ENCODE measurements around the gene PLA2G4B.

PLA2G4B gene

DNA sequence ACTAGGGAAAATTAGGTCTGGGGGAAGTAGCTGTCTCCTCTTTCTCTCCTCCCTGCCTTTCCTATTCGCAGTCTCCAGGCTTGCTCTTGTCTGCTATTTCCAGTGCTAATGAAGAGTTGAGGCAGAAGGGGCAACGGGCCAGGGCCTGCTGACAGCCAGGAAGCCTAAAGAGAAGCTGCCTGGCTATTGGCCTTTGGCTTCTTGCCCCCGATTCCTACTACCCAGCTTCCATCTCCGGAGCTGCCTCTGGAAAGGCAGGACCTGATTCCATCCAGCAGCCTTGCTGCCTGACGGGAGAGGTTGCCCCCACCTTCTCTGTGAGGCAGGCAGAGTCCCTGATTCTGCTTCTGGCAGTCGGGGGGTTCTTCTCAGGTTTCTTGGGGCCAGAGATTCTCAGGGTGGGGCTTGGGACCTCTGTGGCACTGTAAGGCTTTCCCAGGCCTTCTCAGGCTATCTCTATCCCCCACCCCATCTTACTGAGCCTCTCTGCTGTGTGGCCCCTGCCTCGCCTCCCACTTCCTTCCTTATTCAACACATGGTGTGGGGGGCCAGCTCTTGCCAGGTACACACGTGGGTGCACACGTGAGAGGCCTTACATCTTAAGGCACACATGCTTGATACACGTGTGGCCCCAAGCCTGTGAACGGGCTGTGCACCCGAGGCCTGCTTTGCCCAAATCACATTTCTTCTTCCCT is 29.0 kb upstream of the PLA2G4B start:
- no peak for DNase-seq (ENCODE audit: low read depth)

- DNase-seq (ENCODE audit: low read depth), result no peak
Measured at GRCh38 chr15:41810651-41811431, 27.8 kb upstream of the PLA2G4B start.

DNA sequence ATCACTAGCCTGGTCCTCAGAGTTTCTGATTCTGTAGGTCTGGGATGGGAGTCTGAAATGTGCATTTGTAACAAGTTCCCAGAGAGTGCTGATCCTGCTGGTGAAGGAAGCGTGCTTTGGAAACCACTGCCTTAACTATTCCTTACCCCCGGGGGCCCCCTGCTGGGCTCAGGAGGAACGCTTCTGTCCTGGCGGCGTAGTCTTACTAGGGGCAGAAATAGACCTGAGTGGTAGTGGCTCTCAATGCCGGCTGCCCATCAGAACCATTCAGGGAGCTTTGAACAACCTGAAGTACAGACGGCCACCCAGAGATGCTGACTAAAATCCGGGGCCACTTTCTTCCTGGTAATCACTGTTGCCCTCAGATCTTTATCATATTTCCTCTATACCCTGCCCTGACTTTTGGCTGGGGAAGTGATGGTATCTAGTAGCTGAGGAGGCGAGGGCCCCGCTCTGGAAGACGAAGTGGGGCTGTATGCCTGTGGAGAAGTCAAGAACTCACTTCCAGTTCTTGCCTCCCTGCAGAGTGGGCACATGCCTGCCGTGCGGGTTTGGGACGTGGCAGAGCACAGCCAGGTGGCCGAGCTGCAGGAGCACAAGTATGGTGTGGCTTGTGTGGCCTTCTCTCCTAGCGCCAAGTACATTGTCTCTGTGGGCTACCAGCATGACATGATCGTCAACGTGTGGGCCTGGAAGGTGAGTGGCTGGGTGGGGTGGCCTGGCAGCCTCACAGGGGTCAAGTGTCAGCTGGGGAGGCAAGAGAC is 27.0 kb upstream of the PLA2G4B start:
- peak; percentile 81 for DNase-seq (ENCODE audit: low read depth)

DNA sequence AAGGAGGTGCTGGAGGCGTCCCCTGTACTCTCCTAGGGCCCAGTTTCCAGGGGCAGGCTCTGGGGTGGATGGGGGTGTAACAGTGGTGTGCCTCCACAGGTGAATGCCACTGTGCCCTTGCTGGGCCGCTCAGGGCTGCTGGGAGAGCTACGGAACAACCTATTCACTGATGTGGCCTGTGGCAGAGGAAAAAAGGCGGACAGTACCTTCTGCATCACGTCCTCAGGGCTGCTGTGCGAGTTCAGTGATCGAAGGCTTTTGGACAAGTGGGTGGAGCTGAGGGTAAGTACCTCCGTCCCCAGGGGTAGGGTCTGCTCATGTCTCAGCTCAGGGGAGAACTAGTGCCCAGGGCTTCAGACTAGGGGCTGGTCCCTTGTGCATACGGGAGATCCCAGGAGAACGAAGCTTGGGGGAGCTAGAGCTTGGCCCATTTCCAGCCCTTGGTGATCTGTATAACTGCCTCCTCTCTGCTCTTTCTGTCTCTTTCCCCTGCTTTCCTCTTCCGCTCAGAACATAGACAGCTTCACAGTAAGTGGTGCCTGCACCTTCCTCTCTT is 25.7 kb upstream of the PLA2G4B start:
- DNase-seq (ENCODE audit: low read depth), result no peak

DNA sequence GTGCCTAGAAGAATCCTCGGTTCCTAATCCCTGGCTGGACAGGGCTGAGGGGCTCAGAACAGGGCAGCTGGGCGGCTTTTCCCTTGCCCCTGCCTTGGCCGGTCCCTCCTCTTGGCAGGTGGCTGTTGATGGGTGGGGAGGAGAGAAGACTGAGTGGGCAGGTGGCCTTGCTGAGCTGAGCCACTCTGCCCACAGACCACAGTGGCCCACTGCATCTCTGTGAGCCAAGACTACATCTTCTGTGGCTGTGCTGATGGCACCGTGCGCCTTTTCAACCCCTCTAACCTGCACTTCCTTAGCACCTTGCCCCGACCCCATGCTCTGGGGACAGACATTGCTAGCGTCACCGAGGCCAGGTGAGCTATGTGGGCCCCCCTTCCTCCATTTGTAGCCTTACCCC is 25.2 kb upstream of the PLA2G4B start:
- no peak for DNase-seq (ENCODE audit: low read depth)

- no peak for DNase-seq (ENCODE audit: low read depth)
Measured at GRCh38 chr15:41814534-41814933, 24.1 kb upstream of the PLA2G4B start.

DNA sequence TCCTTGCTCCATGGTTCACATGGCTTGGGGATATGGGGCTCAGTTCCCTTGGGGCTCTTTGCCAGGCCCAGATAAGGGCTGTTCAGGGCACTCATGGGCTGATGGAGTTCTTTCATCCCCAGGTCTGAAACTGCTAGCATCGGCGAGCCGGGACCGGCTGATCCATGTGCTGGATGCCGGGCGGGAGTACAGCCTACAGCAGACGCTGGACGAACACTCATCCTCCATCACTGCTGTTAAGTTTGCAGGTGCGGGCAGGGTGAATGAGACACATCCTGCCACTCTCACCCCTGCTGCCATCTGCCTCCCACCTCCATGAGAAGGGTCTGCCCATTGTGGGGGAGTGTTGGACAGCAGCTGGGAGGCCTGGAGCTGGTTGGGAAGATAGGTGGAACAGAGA is 21.9 kb upstream of the PLA2G4B start:
- no peak for DNase-seq (ENCODE audit: low read depth)

- no peak for DNase-seq (ENCODE audit: low read depth)
Measured at GRCh38 chr15:41817327-41817726, 21.3 kb upstream of the PLA2G4B start.

DNA sequence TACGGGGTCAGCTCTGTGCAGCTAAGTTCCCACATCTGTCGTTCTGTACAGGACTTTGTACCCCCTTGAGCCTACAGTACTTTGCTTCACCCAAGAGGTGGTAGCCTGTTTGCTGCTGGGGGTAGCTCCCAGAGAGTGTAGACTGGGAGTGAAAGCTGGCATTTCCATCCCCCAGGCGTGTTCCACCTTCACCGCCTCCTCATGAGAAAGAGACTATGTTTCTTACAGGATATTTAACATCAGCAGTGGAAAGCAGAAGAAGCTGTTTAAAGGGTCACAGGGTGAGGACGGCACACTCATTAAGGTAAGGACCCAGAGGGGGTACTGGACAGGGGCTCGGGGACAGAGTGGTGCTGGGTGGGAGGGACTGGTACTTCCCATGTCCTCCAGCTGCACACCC is 20.9 kb upstream of the PLA2G4B start:
- DNase-seq (ENCODE audit: low read depth), result no peak

- DNase-seq (ENCODE audit: low read depth), result no peak
Measured at GRCh38 chr15:41819455-41820050, 19.1 kb upstream of the PLA2G4B start.

GRCh38 chr15:41820791-41821423 is 17.7 kb upstream of the PLA2G4B start:
- no peak for DNase-seq (ENCODE audit: low read depth)

DNA sequence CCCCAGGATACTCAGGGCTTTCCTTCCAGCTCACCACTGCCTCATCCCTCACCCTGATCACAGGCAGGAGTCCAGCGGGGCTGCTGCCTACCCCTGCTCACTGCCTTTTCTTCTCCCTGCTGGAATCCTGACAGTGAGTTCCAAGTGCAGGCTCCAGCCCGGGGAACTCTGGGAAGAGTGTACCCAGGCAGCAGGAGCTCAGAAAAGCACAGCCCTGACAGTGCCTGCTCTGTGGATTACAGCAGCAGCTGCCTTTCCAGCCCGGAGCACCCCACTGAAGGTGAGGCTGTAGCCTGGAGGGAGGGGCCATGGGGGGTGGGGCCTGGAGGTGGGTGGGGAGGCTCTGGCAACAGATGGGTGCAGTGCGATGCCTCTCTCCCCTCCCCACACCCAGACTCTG is 16.8 kb upstream of the PLA2G4B start:
- no peak for DNase-seq (ENCODE audit: low read depth)

- DNase-seq (ENCODE audit: low read depth), result no peak
Measured at GRCh38 chr15:41822471-41822870, 16.2 kb upstream of the PLA2G4B start.

DNA sequence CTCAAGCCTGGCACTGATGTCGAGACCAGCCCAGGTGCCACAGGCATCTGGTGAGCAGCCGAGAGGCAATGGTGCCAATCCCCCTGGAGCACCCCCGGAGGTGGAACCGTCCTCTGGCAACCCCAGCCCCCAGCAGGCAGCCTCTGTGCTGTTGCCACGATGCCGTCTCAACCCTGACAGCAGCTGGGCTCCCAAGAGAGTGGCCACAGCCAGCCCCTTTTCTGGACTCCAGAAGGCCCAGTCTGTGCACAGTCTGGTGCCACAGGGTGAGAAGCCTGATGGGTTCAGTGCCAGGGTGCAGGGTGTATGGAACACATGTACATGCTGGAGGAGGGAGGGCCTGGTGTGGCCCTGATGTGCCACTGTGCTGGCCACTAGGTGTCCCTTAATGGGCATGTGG is 15.7 kb upstream of the PLA2G4B start:
- DNase-seq (ENCODE audit: low read depth), result no peak

DNA sequence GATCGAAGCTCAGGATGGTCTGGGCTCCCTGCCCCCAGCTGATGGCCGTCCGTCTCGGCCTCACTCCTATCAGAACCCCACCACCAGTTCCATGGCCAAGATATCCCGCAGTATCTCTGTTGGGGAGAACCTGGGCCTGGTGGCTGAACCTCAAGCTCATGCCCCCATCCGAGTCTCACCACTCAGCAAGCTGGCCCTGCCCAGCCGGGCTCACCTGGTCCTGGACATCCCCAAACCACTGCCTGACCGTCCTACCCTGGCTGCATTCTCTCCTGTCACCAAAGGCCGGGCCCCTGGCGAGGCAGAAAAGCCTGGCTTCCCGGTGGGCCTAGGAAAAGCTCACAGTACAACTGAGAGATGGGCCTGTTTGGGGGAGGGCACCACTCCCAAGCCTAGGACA is 15.1 kb upstream of the PLA2G4B start:
- DNase-seq (ENCODE audit: low read depth), result no peak

DNA sequence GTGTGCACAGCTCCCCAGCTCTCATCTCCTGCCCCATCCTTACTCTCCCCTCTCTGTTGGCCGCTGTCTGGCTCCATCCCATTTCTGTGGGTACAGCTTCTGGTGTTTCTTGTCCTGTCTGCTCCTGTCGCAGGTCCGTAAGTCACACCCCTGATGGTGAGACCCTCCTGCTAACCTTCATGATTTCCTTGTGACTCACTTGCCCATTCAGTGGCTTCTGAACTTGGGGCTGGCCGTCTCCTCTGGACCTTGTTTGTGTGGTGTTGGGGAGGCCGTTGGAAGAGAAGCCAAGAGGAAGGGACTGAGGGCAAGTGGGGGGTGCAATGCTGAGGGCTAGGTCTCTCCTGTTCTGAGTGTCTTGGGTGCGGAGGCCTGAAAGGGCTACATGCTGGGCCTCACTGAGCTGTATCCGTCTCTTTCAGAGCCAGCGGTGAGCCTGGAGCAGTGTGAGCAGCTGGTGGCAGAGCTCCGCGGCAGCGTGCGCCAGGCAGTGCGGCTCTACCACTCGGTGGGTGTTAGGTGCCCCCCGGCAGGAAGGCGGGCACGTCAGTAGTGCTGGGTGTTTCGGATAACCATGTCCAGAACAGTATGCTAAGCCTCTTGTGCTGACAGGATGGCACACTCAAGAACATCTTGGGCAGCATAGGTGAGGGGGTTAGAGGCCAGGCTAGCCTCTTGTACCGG is 14.4 kb upstream of the PLA2G4B start:
- DNase-seq (ENCODE audit: low read depth), result no peak

DNA sequence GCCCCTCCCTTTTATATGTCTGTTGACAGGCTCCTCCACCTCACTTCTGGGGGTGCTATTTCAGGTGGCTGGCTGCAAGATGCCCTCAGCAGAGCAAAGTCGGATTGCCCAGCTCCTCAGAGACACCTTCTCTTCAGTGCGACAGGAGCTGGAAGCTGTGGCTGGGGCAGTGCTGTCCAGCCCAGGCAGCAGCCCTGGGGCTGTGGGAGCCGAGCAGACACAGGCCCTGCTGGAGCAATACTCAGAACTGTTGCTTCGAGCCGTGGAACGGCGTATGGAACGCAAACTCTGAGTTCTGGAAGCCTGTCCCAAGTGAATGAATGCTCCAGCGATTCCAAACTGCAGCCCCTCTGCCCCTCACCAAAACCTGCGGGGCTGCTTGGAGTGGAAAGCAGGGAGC is 13.5 kb upstream of the PLA2G4B start:
- no peak for DNase-seq (ENCODE audit: low read depth)

DNA sequence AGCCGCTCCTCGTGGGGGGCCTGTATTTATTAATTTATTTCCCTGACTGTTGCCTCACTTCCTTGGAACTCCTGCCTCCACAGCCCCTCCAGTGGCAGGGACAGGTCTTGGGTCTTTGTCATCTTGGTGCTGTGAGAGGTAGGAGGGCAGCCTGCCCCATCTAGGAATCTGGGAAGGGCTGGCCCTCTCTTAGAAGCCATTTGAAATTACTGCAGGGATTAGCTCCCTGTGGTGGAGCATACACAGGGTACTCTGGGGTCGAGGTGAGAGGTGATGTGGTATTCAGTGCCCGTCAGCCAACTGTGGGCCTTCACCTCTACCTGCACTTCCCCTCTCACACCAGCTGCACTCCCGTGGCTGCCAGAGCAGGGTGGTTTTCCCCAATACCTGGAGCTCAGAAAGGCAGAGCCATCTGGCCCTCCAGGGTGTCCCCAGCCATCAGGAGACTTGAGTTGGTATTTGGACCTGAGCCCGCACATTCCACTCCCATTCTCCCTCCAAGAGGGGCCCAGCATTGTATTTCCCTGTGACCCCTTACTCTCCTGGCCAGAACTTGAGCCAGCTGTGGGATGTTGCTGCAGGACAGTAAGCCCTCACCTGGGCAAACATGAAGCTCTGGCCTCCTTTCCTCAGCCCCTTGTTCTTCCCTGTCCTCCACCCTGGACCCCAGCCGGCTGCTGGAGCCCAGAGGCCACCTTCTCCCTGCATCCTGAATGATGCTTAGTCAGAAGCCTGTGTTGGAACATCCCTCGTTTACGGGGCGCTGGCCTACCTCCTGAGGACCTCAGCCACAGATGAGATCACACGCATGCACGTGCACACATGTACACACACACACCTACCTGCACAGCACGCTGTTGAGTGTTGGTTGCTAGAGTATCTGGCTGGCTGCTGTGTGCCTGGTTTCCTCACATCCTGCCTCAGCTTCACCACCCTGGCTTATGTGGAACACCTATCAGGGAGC is 12.8 kb upstream of the PLA2G4B start:
- DNase-seq (ENCODE audit: low read depth), result no peak

DNA sequence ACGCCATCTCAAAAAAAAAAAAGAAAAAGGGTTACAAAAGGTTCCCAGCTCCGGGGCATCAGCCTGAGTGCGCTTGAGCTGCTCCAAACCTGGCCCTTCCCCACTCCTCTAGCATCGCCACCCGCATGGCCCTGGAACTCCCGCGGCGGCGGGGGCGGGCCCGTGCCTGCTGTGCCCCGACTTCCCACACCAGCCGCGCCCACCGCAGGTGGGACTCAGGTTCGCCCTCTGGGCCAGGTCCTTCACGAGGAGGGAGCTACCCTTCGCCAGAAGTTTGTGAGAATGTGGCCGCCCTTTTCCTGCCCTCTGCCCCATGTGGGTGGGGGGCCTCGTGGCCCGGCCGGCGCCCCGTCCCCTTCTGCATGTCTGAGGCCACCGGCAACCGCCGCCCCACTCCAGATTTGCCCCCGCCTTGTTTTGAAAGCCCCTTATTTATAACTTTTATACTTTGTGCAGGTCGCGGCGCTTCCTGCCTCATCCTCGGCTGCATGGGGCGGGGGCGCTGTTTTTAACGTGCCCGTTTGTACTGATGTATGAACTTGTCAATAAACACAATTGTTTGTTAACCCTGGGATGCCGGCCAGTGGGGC is 11.3 kb upstream of the PLA2G4B start:
- DNase-seq (ENCODE audit: low read depth), result no peak
